ENCODE measurements around the gene NEUROG2.

DNA sequence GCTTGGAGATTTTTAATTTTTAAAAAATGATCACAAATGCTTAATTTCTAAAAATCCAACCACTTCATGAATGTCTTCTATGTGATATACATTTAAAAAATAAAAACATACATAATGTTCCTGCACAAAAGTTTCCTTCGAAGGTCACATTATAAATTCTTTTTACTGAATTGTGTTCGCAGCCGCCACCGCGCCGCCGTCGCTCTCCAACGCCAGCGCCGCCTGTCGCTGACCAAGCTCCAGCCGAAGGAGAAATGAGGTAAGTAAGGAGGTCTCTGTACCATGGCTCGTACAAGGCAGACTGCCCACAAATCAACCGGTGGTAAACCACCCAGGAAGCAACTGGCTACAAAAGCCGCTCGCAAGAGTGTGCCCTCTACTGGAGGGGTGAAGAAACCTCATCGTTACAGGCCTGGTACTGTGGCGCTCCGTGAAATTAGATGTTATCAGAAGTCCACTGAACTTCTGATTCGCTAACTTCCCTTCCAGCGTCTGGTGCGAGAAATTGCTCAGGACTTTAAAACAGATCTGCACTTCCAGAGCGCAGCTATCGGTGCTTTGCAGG, 48.8 kb upstream of the NEUROG2 start:
- TF ChIP-seq, protein P1, sequence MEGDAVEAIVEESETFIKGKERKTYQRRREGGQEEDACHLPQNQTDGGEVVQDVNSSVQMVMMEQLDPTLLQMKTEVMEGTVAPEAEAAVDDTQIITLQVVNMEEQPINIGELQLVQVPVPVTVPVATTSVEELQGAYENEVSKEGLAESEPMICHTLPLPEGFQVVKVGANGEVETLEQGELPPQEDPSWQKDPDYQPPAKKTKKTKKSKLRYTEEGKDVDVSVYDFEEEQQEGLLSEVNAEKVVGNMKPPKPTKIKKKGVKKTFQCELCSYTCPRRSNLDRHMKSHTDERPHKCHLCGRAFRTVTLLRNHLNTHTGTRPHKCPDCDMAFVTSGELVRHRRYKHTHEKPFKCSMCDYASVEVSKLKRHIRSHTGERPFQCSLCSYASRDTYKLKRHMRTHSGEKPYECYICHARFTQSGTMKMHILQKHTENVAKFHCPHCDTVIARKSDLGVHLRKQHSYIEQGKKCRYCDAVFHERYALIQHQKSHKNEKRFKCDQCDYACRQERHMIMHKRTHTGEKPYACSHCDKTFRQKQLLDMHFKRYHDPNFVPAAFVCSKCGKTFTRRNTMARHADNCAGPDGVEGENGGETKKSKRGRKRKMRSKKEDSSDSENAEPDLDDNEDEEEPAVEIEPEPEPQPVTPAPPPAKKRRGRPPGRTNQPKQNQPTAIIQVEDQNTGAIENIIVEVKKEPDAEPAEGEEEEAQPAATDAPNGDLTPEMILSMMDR (conservative IDR thresholded peaks at IDR 0.05 in 1 of 2, IDR thresholded peaks at IDR 0.05 in 1 of 2; ENCODE audit: extremely low read depth in 1 of 2, insufficient read depth in 1 of 2, low read depth in 1 of 2, low read length in 2 of 2) = no peak
- TF ChIP-seq EZH2 (IDR thresholded peaks at IDR 0.05; ENCODE audit: borderline replicate concordance, low read length) = no peak

All from mammary epithelial cell (primary cell).